ENCODE data around the gene ARHGAP15.

The ARHGAP15 gene

DNA sequence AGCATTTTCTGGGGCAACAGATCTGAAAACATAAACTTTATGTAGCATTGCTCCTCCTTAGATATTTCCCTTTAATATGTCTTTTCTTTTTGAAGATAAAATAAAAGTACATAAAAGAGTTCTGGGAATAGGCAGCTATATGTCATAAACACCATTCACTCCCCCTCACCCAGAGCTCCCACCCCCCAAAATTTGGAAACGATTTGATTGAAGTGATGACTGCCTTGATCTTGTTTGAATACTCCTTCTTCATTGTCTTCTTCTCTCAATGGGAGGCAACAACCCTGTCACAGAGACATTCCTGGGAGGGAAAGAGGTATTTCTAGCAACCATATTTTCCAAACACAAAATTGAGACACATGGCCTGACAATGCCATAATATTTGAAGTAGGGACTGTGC lies 369.3 kb downstream of the ARHGAP15 start:
- Histone ChIP-seq H3K36me3 (replicated peaks; ENCODE audit: insufficient read depth, low read length) (no peaks in the 10 kb centered on the region), H3K4me3 (ENCODE audit: low read length) (no peak overlapping the region), H3K9me2 (replicated peaks; ENCODE audit: insufficient read depth, low read length) (no peaks in the 10 kb centered on the region), H2AFZ (ENCODE audit: low read length) (no peak overlapping the region), H3K79me2 (ENCODE audit: low read length) (no peaks in the 10 kb centered on the region), H3K4me1 (ENCODE audit: low read length) (no peaks in the 10 kb centered on the region), H3K9me3 (replicated peaks; ENCODE audit: insufficient read depth, low read length) (no peaks in the 10 kb centered on the region), H3K27ac (ENCODE audit: low read length) (no peak overlapping the region), H4K20me1 (ENCODE audit: insufficient read depth, low read length) (no peaks in the 10 kb centered on the region), H3K4me2 (ENCODE audit: low read depth, low read length) (no peak overlapping the region), H3F3A (ENCODE audit: insufficient read depth, low read length) (no peaks in the 10 kb centered on the region), H3K9ac (ENCODE audit: low read length) (no peak overlapping the region), H3K27me3 (replicated peaks; ENCODE audit: insufficient read depth, low read length) (no peaks in the 10 kb centered on the region)
- no peak for DNase-seq
- TF ChIP-seq EZH2 (optimal IDR thresholded peaks at IDR 0.05; ENCODE audit: low read depth, low read length) (no peak), EZH2phosphoT487 (IDR thresholded peaks at IDR 0.05; ENCODE audit: low read length) (no peak)
- TF ChIP-seq, protein P1, sequence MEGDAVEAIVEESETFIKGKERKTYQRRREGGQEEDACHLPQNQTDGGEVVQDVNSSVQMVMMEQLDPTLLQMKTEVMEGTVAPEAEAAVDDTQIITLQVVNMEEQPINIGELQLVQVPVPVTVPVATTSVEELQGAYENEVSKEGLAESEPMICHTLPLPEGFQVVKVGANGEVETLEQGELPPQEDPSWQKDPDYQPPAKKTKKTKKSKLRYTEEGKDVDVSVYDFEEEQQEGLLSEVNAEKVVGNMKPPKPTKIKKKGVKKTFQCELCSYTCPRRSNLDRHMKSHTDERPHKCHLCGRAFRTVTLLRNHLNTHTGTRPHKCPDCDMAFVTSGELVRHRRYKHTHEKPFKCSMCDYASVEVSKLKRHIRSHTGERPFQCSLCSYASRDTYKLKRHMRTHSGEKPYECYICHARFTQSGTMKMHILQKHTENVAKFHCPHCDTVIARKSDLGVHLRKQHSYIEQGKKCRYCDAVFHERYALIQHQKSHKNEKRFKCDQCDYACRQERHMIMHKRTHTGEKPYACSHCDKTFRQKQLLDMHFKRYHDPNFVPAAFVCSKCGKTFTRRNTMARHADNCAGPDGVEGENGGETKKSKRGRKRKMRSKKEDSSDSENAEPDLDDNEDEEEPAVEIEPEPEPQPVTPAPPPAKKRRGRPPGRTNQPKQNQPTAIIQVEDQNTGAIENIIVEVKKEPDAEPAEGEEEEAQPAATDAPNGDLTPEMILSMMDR (IDR thresholded peaks at IDR 0.05; ENCODE audit: low read length): no peak

DNA sequence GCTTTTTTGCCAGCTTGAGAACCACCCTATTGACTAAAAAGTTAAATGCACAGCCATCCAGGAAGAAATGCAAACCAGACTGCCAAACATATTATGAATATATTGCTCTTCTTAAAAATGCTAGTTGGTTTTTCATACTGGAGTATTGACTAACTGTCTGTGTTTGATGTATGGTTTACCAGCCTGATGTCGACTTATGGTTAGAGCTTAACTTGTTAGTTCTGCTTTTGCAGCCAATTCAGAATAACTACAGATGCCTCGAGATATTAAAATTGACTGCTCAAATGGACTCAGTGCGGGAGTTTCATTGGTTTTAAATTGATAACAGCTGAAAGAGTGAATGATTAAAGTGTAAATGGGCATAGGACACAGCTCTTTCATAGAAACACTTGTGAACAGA lies 369.8 kb downstream of the ARHGAP15 start:
- no peak overlapping the region for H3K27ac ChIP-seq (ENCODE audit: low read length)
- TF ChIP-seq, protein P1 (IDR thresholded peaks at IDR 0.05; ENCODE audit: low read length): no peak
- TF ChIP-seq EZH2 (optimal IDR thresholded peaks at IDR 0.05; ENCODE audit: low read depth, low read length) (no peak), EZH2phosphoT487 (IDR thresholded peaks at IDR 0.05; ENCODE audit: low read length) (no peak)
- H3K9me3 ChIP-seq (replicated peaks; ENCODE audit: insufficient read depth, low read length): no peaks in the 10 kb centered on the region
- H3K27me3 ChIP-seq (replicated peaks; ENCODE audit: insufficient read depth, low read length): no peaks in the 10 kb centered on the region
- H3K4me2 ChIP-seq (ENCODE audit: low read depth, low read length): no peak overlapping the region
- no peaks in the 10 kb centered on the region for H4K20me1 ChIP-seq (ENCODE audit: insufficient read depth, low read length)
- H3K4me1 ChIP-seq (ENCODE audit: low read length): no peaks in the 10 kb centered on the region
- no peaks in the 10 kb centered on the region for H3K79me2 ChIP-seq (ENCODE audit: low read length)
- no peak overlapping the region for H3K4me3 ChIP-seq (ENCODE audit: low read length)
- H3K36me3 ChIP-seq (replicated peaks; ENCODE audit: insufficient read depth, low read length): no peaks in the 10 kb centered on the region
- no peak overlapping the region for H2AFZ ChIP-seq (ENCODE audit: low read length)
- H3K9ac ChIP-seq (ENCODE audit: low read length): no peak overlapping the region
- H3F3A ChIP-seq (ENCODE audit: insufficient read depth, low read length): no peaks in the 10 kb centered on the region
- H3K9me2 ChIP-seq (replicated peaks; ENCODE audit: insufficient read depth, low read length): no peaks in the 10 kb centered on the region
- no peak for DNase-seq

- TF ChIP-seq, protein P1 (IDR thresholded peaks at IDR 0.05; ENCODE audit: low read length): no peak
- TF ChIP-seq EZH2 (optimal IDR thresholded peaks at IDR 0.05; ENCODE audit: low read depth, low read length) (no peak), EZH2phosphoT487 (IDR thresholded peaks at IDR 0.05; ENCODE audit: low read length) (no peak)
- Histone ChIP-seq H3F3A (ENCODE audit: insufficient read depth, low read length) (no peaks in the 10 kb centered on the region), H3K27me3 (replicated peaks; ENCODE audit: insufficient read depth, low read length) (no peaks in the 10 kb centered on the region), H2AFZ (ENCODE audit: low read length) (no peak overlapping the region), H3K9me3 (replicated peaks; ENCODE audit: insufficient read depth, low read length) (no peaks in the 10 kb centered on the region), H3K4me1 (ENCODE audit: low read length) (no peaks in the 10 kb centered on the region), H3K4me3 (ENCODE audit: low read length) (no peak overlapping the region), H3K36me3 (replicated peaks; ENCODE audit: insufficient read depth, low read length) (no peaks in the 10 kb centered on the region), H4K20me1 (ENCODE audit: insufficient read depth, low read length) (no peaks in the 10 kb centered on the region), H3K9me2 (replicated peaks; ENCODE audit: insufficient read depth, low read length) (no peaks in the 10 kb centered on the region), H3K4me2 (ENCODE audit: low read depth, low read length) (no peak overlapping the region), H3K9ac (ENCODE audit: low read length) (no peak overlapping the region), H3K27ac (ENCODE audit: low read length) (no peak overlapping the region), H3K79me2 (ENCODE audit: low read length) (no peaks in the 10 kb centered on the region)
- no peak for DNase-seq
Observed at GRCh38 chr2:143501106-143501676, 372.0 kb downstream of the ARHGAP15 start.

Measured in MM.1S (cell line).